Vagina (tissue), 2 donors: ENCODE data around the gene PRKAR2B. TPM values are rescaled to one million over a fixed set of nuclear protein-coding genes. Genes with fewer than 3 reads are reported as not detected.

Experiments
- DNase-seq, 2 donors: peaks; one replicate each; pipeline ENCODE4 v3.0.0-alpha.2; 2017; ENCODE audit errors: extremely low spot score in 2 of 2
- H3K27ac ChIP-seq: fragments of 200-600 bp; sonication (generic); one replicate; pipeline ENCODE4 v1.5.1; 2019
- H3K27me3 ChIP-seq: fragments of 200-600 bp; sonication (generic); one replicate; pipeline ENCODE4 v1.5.1; 2019
- H3K36me3 ChIP-seq, 2 donors: fragments of 200-600 bp; sonication (generic); one replicate each; pipeline ENCODE4 v1.5.1; 2017 to 2019
- H3K4me1 ChIP-seq: fragments of 200-600 bp; sonication (generic); one replicate; pipeline ENCODE4 v1.5.1; 2019
- H3K4me3 ChIP-seq, 2 donors: fragments of 200-600 bp; sonication (generic); 1 replicate in 1 of 2; 2 replicates in 1 of 2; pipeline ENCODE4 v1.5.1; 2016 to 2019
- H3K9me3 ChIP-seq: fragments of 200-600 bp; sonication (generic); one replicate; pipeline ENCODE4 v1.5.1; 2019
- POLR2A ChIP-seq, 2 donors: fragments of 450-650 bp; IDR thresholded peaks; one replicate each; pipeline ENCODE4 v1.6.1; 2017; ENCODE audit warnings: antibody characterized with exemption in 2 of 2, mild to moderate bottlenecking in 2 of 2, moderate library complexity in 2 of 2
- POLR2AphosphoS5 ChIP-seq, 2 donors: sonication (generic); formaldehyde crosslinking; IDR thresholded peaks; one replicate each; pipeline ENCODE4 v1.9.0; 2017; ENCODE audit warnings: antibody characterized with exemption in 2 of 2, mild to moderate bottlenecking in 2 of 2, low read depth in 1 of 2; ENCODE audit not compliant: insufficient read depth in 1 of 2
- intact Hi-C: fragments of 100-400 bp; cut with DNase I; formaldehyde crosslinking; loops from one replicate; pipeline ENCODE4 v1.15.1; 2023
- total RNA-seq: library from RNA; depleted of rRNA; stranded (reverse); fragments of >200 nt; gene quantifications from one replicate; pipeline ENCODE4 v1.2.3, GENCODE V29; 2016
- TF ChIP-seq, protein P1 (sequence below), 3 experiments: fragments of 450-650 bp in 2 of 3; fragments of 200-600 bp in 1 of 3; sonication (generic) in 1 of 3; IDR thresholded peaks; one replicate each; pipeline ENCODE4 v1.5.1; 2017 to 2019; ENCODE audit warnings: antibody characterized with exemption in 3 of 3, mild to moderate bottlenecking in 2 of 3, moderate library complexity in 2 of 3

PRKAR2B gene
- total RNA-seq, 1 donor from 2014 or later, result 16.5 TPM

DNA sequence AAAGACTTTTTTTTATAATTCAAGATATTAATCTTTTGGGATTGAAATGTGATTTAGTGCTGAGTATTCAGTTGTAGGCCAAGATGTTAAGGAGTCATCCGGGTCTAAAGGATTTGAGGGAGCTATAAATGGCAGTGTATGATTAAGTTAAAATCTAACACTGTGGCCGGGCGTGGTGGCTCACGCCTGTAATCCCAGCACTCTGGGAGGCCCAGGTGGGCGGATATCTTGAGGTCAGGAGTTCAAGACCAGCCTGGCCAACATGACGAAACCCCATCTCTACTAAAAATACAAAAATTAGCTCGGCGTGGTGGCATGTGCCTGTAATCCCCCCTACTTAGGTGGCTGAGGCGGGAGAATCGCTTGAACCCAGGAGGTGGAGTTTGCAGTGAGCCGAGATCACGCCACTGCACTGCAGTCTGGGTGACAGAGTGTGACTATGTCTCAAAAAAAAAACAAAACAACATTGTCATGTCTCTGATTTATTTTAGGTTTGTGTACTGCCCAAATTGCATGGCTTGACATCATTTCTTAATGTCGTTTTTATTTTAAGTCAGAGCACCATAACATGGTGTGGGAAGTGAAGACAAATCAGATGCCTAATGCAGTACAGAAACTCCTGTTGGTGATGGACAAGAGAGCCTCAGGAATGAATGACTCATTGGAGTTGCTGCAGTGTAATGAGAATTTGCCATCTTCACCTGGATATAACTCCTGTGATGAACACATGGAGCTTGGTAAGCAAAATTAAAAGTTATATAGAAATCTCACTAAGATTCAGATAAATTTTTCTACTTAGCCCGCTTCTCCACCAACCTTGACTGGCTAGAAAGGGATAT, 135.0 kb downstream of the PRKAR2B start:
- Histone ChIP-seq H3K36me3 (peaks cover 0 to 31% of the 10 kb centered on the region in 2 donors), H3K9me3 (no peaks in the 10 kb centered on the region), H3K27ac (no peak overlapping the region), H3K4me3 (no peak overlapping the region), H3K4me1 (peaks cover 74% of the 10 kb centered on the region), H3K27me3 (no peaks in the 10 kb centered on the region)
- DNase-seq, result no peak
- intact Hi-C loops, result no loop called here
- TF ChIP-seq POLR2AphosphoS5 (IDR thresholded peaks at IDR 0.05; ENCODE audit: insufficient read depth in 1 of 2, low read depth in 1 of 2) (no peak), POLR2A (IDR thresholded peaks at IDR 0.05) (no peak)
- TF ChIP-seq, protein P1, sequence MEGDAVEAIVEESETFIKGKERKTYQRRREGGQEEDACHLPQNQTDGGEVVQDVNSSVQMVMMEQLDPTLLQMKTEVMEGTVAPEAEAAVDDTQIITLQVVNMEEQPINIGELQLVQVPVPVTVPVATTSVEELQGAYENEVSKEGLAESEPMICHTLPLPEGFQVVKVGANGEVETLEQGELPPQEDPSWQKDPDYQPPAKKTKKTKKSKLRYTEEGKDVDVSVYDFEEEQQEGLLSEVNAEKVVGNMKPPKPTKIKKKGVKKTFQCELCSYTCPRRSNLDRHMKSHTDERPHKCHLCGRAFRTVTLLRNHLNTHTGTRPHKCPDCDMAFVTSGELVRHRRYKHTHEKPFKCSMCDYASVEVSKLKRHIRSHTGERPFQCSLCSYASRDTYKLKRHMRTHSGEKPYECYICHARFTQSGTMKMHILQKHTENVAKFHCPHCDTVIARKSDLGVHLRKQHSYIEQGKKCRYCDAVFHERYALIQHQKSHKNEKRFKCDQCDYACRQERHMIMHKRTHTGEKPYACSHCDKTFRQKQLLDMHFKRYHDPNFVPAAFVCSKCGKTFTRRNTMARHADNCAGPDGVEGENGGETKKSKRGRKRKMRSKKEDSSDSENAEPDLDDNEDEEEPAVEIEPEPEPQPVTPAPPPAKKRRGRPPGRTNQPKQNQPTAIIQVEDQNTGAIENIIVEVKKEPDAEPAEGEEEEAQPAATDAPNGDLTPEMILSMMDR (IDR thresholded peaks at IDR 0.05), result no peak

DNA sequence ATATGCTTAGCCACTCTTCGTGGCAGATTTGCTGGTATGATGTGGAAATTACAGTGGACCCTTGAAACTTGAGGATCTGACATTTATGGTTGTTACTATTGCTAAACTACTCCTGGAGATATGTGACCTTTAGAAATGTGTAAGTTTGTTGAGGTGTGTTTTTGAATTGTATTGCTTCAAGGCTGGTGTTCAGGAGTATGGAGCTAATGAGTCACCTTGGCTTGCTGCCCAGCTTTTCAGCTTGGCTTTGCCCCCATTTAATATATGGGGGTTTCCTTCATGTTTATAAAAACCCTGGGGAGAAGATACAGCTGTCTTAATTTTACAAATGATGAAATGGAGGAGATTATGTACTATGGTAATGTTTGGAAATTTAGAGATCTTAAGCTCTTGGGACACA, 135.9 kb downstream of the PRKAR2B start:
- Histone ChIP-seq H3K4me3 (no peak overlapping the region), H3K4me1 (peaks cover 66% of the 10 kb centered on the region), H3K9me3 (no peaks in the 10 kb centered on the region), H3K27me3 (no peaks in the 10 kb centered on the region), H3K36me3 (peaks cover 0 to 31% of the 10 kb centered on the region in 2 donors), H3K27ac (no peak overlapping the region)
- no peak for DNase-seq
- TF ChIP-seq POLR2AphosphoS5 (IDR thresholded peaks at IDR 0.05; ENCODE audit: insufficient read depth in 1 of 2, low read depth in 1 of 2), result no peak
- no peak for TF ChIP-seq POLR2A (IDR thresholded peaks at IDR 0.05)
- intact Hi-C loops, result no loop called here

DNA sequence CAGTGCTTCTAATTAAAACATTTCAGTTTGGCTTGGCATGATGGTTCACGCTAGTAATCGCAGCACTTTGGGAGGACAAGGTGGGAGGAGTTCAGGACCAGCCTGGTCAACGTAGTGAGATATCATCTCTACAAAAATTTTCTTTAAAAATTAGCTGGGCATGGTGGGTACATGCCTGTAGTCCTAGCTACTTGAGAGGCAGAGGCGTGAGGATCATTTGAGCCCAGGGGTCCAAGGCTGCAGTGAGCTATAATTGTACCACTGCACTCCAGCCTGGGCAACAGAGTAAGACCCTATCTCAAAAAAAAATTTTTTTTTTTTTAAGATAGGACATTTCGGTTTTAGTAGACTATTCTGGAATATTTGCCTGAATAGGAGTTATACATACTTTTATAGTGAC, 136.7 kb downstream of the PRKAR2B start:
- TF ChIP-seq, protein P1 (IDR thresholded peaks at IDR 0.05), result no peak
- TF ChIP-seq POLR2AphosphoS5 (IDR thresholded peaks at IDR 0.05; ENCODE audit: insufficient read depth in 1 of 2, low read depth in 1 of 2) (no peak), POLR2A (IDR thresholded peaks at IDR 0.05) (no peak)
- H3K4me3 ChIP-seq, result no peak overlapping the region
- peaks cover 63% of the 10 kb centered on the region for H3K4me1 ChIP-seq
- intact Hi-C loops, result no loop called here
- H3K9me3 ChIP-seq, result no peaks in the 10 kb centered on the region
- peaks cover 0 to 35% of the 10 kb centered on the region in 2 donors for H3K36me3 ChIP-seq
- H3K27me3 ChIP-seq, result no peaks in the 10 kb centered on the region
- no peak for DNase-seq
- no peak overlapping the region for H3K27ac ChIP-seq

DNA sequence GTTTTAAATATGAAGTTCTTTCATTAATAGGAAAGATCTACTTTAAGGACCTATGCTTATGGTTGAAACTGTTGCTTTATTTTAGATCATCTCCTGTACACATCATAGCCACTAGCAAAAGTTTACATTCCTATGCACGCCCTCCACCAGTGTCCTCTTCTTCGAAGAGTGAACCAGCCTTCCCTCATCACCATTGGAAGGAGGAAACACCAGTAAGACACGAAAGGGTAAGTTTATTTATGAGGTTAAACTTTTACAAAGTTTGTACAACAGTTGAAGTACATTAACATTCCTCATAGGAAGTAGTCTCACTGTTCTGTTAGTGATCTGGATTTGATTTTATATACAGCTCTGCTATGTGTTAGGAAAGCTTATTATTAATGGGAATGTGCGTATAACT, 141.2 kb downstream of the PRKAR2B start:
- TF ChIP-seq POLR2AphosphoS5 (IDR thresholded peaks at IDR 0.05; ENCODE audit: insufficient read depth in 1 of 2, low read depth in 1 of 2) (no peak), POLR2A (IDR thresholded peaks at IDR 0.05) (no peak)
- TF ChIP-seq, protein P1 (IDR thresholded peaks at IDR 0.05), result no peak
- no peaks in the 10 kb centered on the region for H3K27me3 ChIP-seq
- intact Hi-C loops, result no loop called here
- H3K4me3 ChIP-seq, result no peak overlapping the region
- DNase-seq, result no peak
- no peaks in the 10 kb centered on the region for H3K9me3 ChIP-seq
- H3K4me1 ChIP-seq, result peaks cover 24% of the 10 kb centered on the region
- H3K36me3 ChIP-seq, result peaks cover 0 to 67% of the 10 kb centered on the region in 2 donors
- no peak overlapping the region for H3K27ac ChIP-seq

DNA sequence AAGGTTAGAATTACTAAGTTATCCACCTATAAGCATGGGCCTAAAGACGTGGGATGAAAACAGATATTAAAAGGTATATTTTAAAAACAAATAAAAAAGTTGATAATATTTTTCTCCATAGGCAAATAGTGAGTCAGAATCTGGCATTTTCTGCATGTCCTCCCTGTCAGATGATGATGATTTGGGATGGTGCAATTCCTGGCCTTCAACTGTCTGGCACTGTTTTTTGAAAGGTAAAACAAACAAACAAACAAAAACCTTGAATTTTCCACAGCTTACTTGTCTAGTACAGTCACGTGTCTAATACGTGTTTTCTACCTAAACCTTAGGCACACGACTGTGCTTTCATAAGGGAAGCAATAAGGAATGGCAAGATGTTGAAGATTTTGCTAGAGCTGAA, 141.7 kb downstream of the PRKAR2B start:
- TF ChIP-seq POLR2A (IDR thresholded peaks at IDR 0.05), result no peak
- no peak for TF ChIP-seq POLR2AphosphoS5 (IDR thresholded peaks at IDR 0.05; ENCODE audit: insufficient read depth in 1 of 2, low read depth in 1 of 2)
- TF ChIP-seq, protein P1 (IDR thresholded peaks at IDR 0.05), result no peak
- Histone ChIP-seq H3K4me1 (peaks cover 19% of the 10 kb centered on the region), H3K4me3 (no peak overlapping the region), H3K27me3 (no peaks in the 10 kb centered on the region), H3K36me3 (peaks cover 0 to 67% of the 10 kb centered on the region in 2 donors), H3K27ac (no peak overlapping the region), H3K9me3 (no peaks in the 10 kb centered on the region)
- intact Hi-C loops, result no loop called here
- DNase-seq, result no peak
